K562 (cell line): ENCODE results near the gene POLR2A. TPM values are rescaled to one million over a fixed set of nuclear protein-coding genes. Genes with fewer than 3 reads are reported as not detected.
A peak's percentile ranks its signal among the peaks of the same experiment; 100 is the strongest.

Source experiments
- ATAC-seq: fragments of 200-7000 bp; cut with Tn5 transposase; 3 replicates; pipeline ENCODE4 v1.9.1; 2020; ENCODE audit warnings: moderate library complexity
- BruUV-seq: library from RNA; stranded (reverse); fragments of 400-500 nt; replicated peaks from 2 replicates; lab custom pipeline; 2021; lab: Mats Ljungman, UMichigan
- CTCF ChIA-PET: fragments of 300-600 bp; formaldehyde crosslinking; extraction: SDS; loops from one replicate; lab custom pipeline; 2021; ENCODE audit warnings: low intra/inter-chr PET ratio; lab: Yijun Ruan, JAX
- POLR2A ChIA-PET: fragments of 300-600, 350-650 bp; sonication (Branson Sonifier 250); formaldehyde crosslinking; extraction: SDS; loops from one replicate; lab custom pipeline; 2021; ENCODE audit warnings: antibody characterized with exemption, inconsistent platforms; lab: Yijun Ruan, JAX
- DNase-seq, 4 experiments: peaks; one replicate each; pipeline versions ENCODE4 v3.0.0 to v3.0.0-alpha.2; 2011 to 2018; ENCODE audit warnings: low spot score in 3 of 4, mixed read lengths in 3 of 4; ENCODE audit errors: extremely low read depth in 1 of 4
- FAIRE-seq: peaks from 2 replicates; lab custom pipeline; 2011; peaks lifted over from hg19 to GRCh38; lab: Jason Lieb, UNC
- H2AFZ ChIP-seq: 2 replicates; pipeline ENCODE4 v1.6.0; 2011; ENCODE audit warnings: low read depth, low read length, control low read depth, inconsistent platforms
- H3K27ac ChIP-seq: fragments of 200-600 bp; 3 replicates; pipeline ENCODE4 v1.8.0; 2011; ENCODE audit warnings: low read depth, mild to moderate bottlenecking, control low read depth, inconsistent platforms, low read length, moderate library complexity, mixed read lengths; ENCODE audit errors: extremely low read depth
- H3K27me3 ChIP-seq, 2 experiments: fragments of 300-600 bp in 1 of 2; 2 replicates in 1 of 2; 3 replicates in 1 of 2; pipeline versions ENCODE4 v1.6.0 to v1.8.0; 2011; ENCODE audit warnings: inconsistent platforms in 2 of 2, low read length in 2 of 2, mild to moderate bottlenecking in 1 of 2, mixed read lengths in 1 of 2, moderate library complexity in 1 of 2; ENCODE audit not compliant: control insufficient read depth in 2 of 2, insufficient read depth in 2 of 2
- H3K36me3 ChIP-seq: fragments of 300-600 bp; 3 replicates; pipeline ENCODE4 v1.8.0; 2011; ENCODE audit warnings: mild to moderate bottlenecking, low read length, inconsistent platforms; ENCODE audit not compliant: control insufficient read depth, insufficient read depth
- H3K4me1 ChIP-seq, 2 experiments: fragments of 200-600 bp in 1 of 2; replicated peaks in 1 of 2; 2 replicates in 1 of 2; 3 replicates in 1 of 2; pipeline versions ENCODE4 v1.5.1 to v1.8.0; 2011; ENCODE audit warnings: inconsistent platforms in 2 of 2, low read length in 2 of 2, mild to moderate bottlenecking in 1 of 2, mixed read lengths in 1 of 2, moderate library complexity in 1 of 2; ENCODE audit not compliant: control insufficient read depth in 2 of 2, insufficient read depth in 2 of 2
- H3K4me2 ChIP-seq: 2 replicates; pipeline ENCODE4 v1.6.1; 2011; ENCODE audit warnings: low read length, control low read depth, inconsistent platforms, mixed read lengths; ENCODE audit not compliant: insufficient read depth
- H3K4me3 ChIP-seq: fragments of 200-600 bp; sonication (generic), shearing (Covaris generic); 2 replicates; pipeline ENCODE4 v1.5.1; 2016; ENCODE audit warnings: control low read depth, inconsistent platforms
- H3K79me2 ChIP-seq: fragments of 200-600 bp; 3 replicates; pipeline ENCODE4 v1.8.0; 2011; ENCODE audit warnings: low read length, inconsistent platforms; ENCODE audit not compliant: control insufficient read depth, insufficient read depth
- H3K9ac ChIP-seq, 2 experiments: 2 replicates each; pipeline versions ENCODE4 v1.6.0 to v1.6.1; 2011; ENCODE audit warnings: low read depth in 2 of 2, low read length in 2 of 2, control low read depth in 1 of 2, inconsistent platforms in 1 of 2, mild to moderate bottlenecking in 1 of 2, mixed read lengths in 1 of 2; ENCODE audit not compliant: insufficient read depth in 1 of 2
- H3K9me1 ChIP-seq: one replicate; pipeline ENCODE4 v1.6.0; 2011; ENCODE audit warnings: inconsistent platforms, mild to moderate bottlenecking, low read length, moderate library complexity; ENCODE audit not compliant: control insufficient read depth, insufficient read depth
- H3K9me3 ChIP-seq: replicated peaks from 2 replicates; pipeline ENCODE4 v1.5.1; 2011; ENCODE audit warnings: low read depth, low read length, inconsistent platforms; ENCODE audit not compliant: control insufficient read depth, insufficient read depth
- H4K20me1 ChIP-seq: replicated peaks from 2 replicates; pipeline ENCODE4 v1.6.1; 2011; ENCODE audit warnings: low read length, inconsistent platforms, mixed read lengths; ENCODE audit not compliant: control insufficient read depth, insufficient read depth
- RAD21 ChIP-seq, 2 experiments: fragments of 250-450 bp in 1 of 2; fragments of 450-650 bp in 1 of 2; sonication (Bioruptor Pico) in 1 of 2; formaldehyde crosslinking in 1 of 2; IDR thresholded peaks in 1 of 2; conservative IDR thresholded peaks in 1 of 2; 2 replicates each; pipeline versions ENCODE4 v1.4.0 to v1.8.0; 2020 to 2022; ENCODE audit warnings: mild to moderate bottlenecking in 2 of 2, moderate library complexity in 1 of 2
- REST ChIP-seq, 2 experiments: fragments of 450-650 bp; formaldehyde crosslinking in 1 of 2; IDR thresholded peaks; 2 replicates each; pipeline versions ENCODE4 v1.4.0 to v1.6.1; 2014 to 2020; ENCODE audit warnings: mild to moderate bottlenecking in 2 of 2, borderline replicate concordance in 1 of 2, low read depth in 1 of 2
- WGBS: fragments of 100-300 bp; shearing (Covaris generic); methylation state at CpG from one replicate; pipeline ENCODE4 v1.1.6; 2016; ENCODE audit warnings: low coverage, mixed read lengths; ENCODE audit not compliant: insufficient coverage; ENCODE audit errors: missing lambda C conversion rate; 5-methylcytosine and 5-hydroxymethylcytosine counted together
- in situ Hi-C: fragments of 300-500 bp; cut with MboI; formaldehyde crosslinking; loops from 4 replicates; pipeline ENCODE4 v1.15.0; 2018; ENCODE audit warnings: inconsistent platforms, mixed read lengths
- intact Hi-C: fragments of 100-400 bp; cut with micrococcal nuclease; formaldehyde crosslinking; loops from 2 replicates; pipeline ENCODE4 v1.14.2; 2022
- polyA plus RNA-seq, 8 experiments: library from polyadenylated mRNA; depleted of rRNA in 4 of 8; stranded (reverse) in 5 of 8; unstranded in 3 of 8; fragments of >200 nt; fragmentation: Nextera tagmentation in 2 of 8; fragmentation: Illumina TruSeq in 1 of 8; extraction: Ambion mirVana in 2 of 8; extraction: Trizol in 1 of 8; gene quantifications; 2 replicates each; pipeline versions ENCODE4 v1.2.1 to v1.2.3, GENCODE V29; 2011 to 2014; ENCODE audit warnings: inconsistent platforms in 1 of 8, missing spikeins in 1 of 8
- total RNA-seq, 7 experiments: library from RNA; depleted of rRNA in 6 of 7; stranded (reverse); fragments of >200 nt in 6 of 7; fragmentation: Illumina TruSeq in 2 of 7; extraction: Trizol in 2 of 7; gene quantifications; 2 replicates each; pipeline versions ENCODE4 v1.2.1 to v1.2.3, GENCODE V29; 2011 to 2021; ENCODE audit warnings: low replicate concordance in 1 of 7
- TF ChIP-seq, protein P1 (sequence below), 3 experiments: IDR thresholded peaks in 2 of 3; conservative IDR thresholded peaks in 1 of 3; 2 replicates each; pipeline ENCODE4 v1.5.1; 2011 to 2012; ENCODE audit warnings: low read length in 3 of 3, mild to moderate bottlenecking in 3 of 3, control low read depth in 2 of 3, improper control_type of control experiment in 1 of 3, inconsistent platforms in 1 of 3, low read depth in 1 of 3, mixed read lengths in 1 of 3, moderate library complexity in 1 of 3; ENCODE audit not compliant: insufficient read depth in 2 of 3
- TF ChIP-seq, protein P2 (sequence below): fragments of 200-400 bp; formaldehyde crosslinking; IDR thresholded peaks from 2 replicates; pipeline ENCODE4 v1.6.1; 2017; ENCODE audit warnings: mild to moderate bottlenecking, low read depth, low read length, moderate library complexity
- TF ChIP-seq, protein P3 (sequence below): sonication (generic); formaldehyde crosslinking; IDR thresholded peaks from 2 replicates; pipeline ENCODE4 v1.8.1; 2023; ENCODE audit warnings: mild to moderate bottlenecking, missing genetic modification reagents

The POLR2A gene
- total and polyA plus RNA-seq, 9 of the 15 experiments (the other 6 are each of a cell fraction or from before 2014, with no cell fraction given): 1.3 to 109 (median 12.4) TPM

GRCh38 chr17:7502987-7503386 is 18.8 kb downstream of the POLR2A start:
- no peaks in the 10 kb centered on the region for H3K9me3 ChIP-seq
- DNase-seq: peak in 2 of 4 experiments; percentile 8 to 17
- H3K36me3 ChIP-seq: peaks cover 87% of the 10 kb centered on the region; the same call in 2 of the 3 replicates
- BruUV-seq: no TSS peak
- no peaks in the 10 kb centered on the region for H3K9me1 ChIP-seq
- H3K9ac ChIP-seq: no peak overlapping the region
- ChIA-PET CTCF (no interaction called here), POLR2A (interaction anchor here (1.3 to 1.5 kb wide), 3 partner anchors 9 to 17 kb away, joined by 6 to 8 read pairs (median 6); no protein-coding TSS in a partner anchor)
- FAIRE-seq: no peak
- no peaks in the 10 kb centered on the region for H3K4me1 ChIP-seq
- no peak overlapping the region for H3K4me3 ChIP-seq
- H3K4me2 ChIP-seq: no peak overlapping the region
- no peak overlapping the region for H3K27ac ChIP-seq
- intact Hi-C loops (loop anchor here (5.0 kb wide), 1 partner anchor 146 kb away; the partner anchor contains the start of gene TMEM95), in situ Hi-C loops (no loop called here)
- H3K79me2 ChIP-seq: no peaks in the 10 kb centered on the region
- no peaks in the 10 kb centered on the region for H3K27me3 ChIP-seq
- WGBS: 99% methylated on average over 7 of the region's 14 CpGs
- H2AFZ ChIP-seq: no peak overlapping the region
- H4K20me1 ChIP-seq: no peaks in the 10 kb centered on the region
- peak; percentile 62 for ATAC-seq
- peak; percentile 22; the same call in 1 of the 2 replicates for TF ChIP-seq REST (IDR thresholded peaks at IDR 0.05; ENCODE audit: borderline replicate concordance)
- TF ChIP-seq REST (CRISPR knock-in tag; IDR thresholded peaks at IDR 0.05; ENCODE audit: low read depth): no peak
- TF ChIP-seq, protein P1, sequence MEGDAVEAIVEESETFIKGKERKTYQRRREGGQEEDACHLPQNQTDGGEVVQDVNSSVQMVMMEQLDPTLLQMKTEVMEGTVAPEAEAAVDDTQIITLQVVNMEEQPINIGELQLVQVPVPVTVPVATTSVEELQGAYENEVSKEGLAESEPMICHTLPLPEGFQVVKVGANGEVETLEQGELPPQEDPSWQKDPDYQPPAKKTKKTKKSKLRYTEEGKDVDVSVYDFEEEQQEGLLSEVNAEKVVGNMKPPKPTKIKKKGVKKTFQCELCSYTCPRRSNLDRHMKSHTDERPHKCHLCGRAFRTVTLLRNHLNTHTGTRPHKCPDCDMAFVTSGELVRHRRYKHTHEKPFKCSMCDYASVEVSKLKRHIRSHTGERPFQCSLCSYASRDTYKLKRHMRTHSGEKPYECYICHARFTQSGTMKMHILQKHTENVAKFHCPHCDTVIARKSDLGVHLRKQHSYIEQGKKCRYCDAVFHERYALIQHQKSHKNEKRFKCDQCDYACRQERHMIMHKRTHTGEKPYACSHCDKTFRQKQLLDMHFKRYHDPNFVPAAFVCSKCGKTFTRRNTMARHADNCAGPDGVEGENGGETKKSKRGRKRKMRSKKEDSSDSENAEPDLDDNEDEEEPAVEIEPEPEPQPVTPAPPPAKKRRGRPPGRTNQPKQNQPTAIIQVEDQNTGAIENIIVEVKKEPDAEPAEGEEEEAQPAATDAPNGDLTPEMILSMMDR (IDR thresholded peaks at IDR 0.05 in 2 of 3, conservative IDR thresholded peaks at IDR 0.05 in 1 of 3; ENCODE audit: insufficient read depth in 2 of 3, low read depth in 1 of 3, low read length in 3 of 3): peak; percentile 33 to 45 (median 37); a peak in 4 of 6 replicates
- peak in 1 of 2 experiments; percentile 40; a peak in 2 of 4 replicates for TF ChIP-seq RAD21 (CRISPR knock-in tag; conservative IDR thresholded peaks at IDR 0.05 in 1 of 2, IDR thresholded peaks at IDR 0.05 in 1 of 2)
- TF ChIP-seq, protein P2, sequence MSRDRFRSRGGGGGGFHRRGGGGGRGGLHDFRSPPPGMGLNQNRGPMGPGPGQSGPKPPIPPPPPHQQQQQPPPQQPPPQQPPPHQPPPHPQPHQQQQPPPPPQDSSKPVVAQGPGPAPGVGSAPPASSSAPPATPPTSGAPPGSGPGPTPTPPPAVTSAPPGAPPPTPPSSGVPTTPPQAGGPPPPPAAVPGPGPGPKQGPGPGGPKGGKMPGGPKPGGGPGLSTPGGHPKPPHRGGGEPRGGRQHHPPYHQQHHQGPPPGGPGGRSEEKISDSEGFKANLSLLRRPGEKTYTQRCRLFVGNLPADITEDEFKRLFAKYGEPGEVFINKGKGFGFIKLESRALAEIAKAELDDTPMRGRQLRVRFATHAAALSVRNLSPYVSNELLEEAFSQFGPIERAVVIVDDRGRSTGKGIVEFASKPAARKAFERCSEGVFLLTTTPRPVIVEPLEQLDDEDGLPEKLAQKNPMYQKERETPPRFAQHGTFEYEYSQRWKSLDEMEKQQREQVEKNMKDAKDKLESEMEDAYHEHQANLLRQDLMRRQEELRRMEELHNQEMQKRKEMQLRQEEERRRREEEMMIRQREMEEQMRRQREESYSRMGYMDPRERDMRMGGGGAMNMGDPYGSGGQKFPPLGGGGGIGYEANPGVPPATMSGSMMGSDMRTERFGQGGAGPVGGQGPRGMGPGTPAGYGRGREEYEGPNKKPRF: no peak
- TF ChIP-seq, protein P3, sequence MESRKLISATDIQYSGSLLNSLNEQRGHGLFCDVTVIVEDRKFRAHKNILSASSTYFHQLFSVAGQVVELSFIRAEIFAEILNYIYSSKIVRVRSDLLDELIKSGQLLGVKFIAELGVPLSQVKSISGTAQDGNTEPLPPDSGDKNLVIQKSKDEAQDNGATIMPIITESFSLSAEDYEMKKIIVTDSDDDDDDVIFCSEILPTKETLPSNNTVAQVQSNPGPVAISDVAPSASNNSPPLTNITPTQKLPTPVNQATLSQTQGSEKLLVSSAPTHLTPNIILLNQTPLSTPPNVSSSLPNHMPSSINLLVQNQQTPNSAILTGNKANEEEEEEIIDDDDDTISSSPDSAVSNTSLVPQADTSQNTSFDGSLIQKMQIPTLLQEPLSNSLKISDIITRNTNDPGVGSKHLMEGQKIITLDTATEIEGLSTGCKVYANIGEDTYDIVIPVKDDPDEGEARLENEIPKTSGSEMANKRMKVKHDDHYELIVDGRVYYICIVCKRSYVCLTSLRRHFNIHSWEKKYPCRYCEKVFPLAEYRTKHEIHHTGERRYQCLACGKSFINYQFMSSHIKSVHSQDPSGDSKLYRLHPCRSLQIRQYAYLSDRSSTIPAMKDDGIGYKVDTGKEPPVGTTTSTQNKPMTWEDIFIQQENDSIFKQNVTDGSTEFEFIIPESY: 0 out of 2 replicates have a peak, but pooled peaks have one; percentile 26
